GM06990 (cell line): ENCODE data around the gene ZNF407.

Experiments used
- DNase-seq: peaks from one replicate; pipeline ENCODE4 v3.0.0-alpha.2; 2011; ENCODE audit not compliant: insufficient read length; ENCODE audit errors: extremely low read depth
- H3K27me3 ChIP-seq: replicated peaks from 2 replicates; pipeline ENCODE4 v1.6.0; 2011; ENCODE audit warnings: low read length; ENCODE audit not compliant: control insufficient read depth, insufficient read depth
- H3K36me3 ChIP-seq: 2 replicates; pipeline ENCODE4 v1.5.1; 2011; ENCODE audit warnings: low read length; ENCODE audit not compliant: control insufficient read depth, insufficient read depth
- H3K4me3 ChIP-seq: replicated peaks from 2 replicates; pipeline ENCODE4 v1.5.1; 2011; ENCODE audit warnings: low read depth, mild to moderate bottlenecking, control low read depth, low read length
- TF ChIP-seq, protein P1 (sequence below): IDR thresholded peaks from 2 replicates; pipeline ENCODE4 v1.5.1; 2011; ENCODE audit warnings: low read length, control low read depth, mild to moderate bottlenecking, inconsistent platforms; ENCODE audit not compliant: insufficient read depth, poor library complexity, severe bottlenecking

Gene ZNF407

DNA sequence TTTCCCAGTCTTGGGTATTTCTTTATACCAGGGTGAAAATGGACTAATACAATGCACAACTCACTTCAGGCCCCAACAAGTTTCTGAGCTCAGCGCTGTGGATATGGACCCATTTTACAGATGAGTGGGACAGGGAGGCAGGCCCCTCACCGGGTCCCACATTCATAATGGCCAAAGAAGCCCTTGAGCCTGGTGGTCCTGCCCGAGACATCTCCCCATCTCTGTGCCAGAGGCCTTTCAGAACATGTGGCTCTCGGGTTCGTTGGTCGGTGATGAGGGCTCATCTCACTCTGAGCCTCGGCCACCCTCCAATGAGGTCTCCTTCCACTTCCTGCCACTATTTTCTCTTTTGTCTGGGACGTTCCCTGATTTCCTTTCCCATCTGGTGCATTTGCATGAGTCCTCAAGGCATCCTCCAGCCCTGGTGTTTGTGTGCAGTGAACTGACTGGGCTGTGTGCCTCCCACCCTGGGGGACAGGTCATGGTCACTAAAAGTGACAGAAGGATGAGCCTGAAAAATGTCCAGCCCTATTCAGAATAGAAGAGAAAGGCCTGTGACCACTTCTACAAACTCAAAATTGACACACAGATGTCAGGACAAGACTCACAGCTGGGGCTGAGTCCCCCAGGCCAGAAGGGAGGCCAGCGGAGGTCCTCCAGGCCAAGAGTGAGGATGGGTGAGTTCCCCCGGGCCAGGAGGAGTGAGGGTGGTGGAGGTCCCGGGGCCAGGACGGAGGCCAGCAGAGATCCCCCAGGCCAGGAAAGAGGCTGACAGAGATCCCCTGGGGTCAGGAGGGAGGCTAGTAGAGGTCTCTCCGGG is 476.7 kb downstream of the ZNF407 start:
- H3K4me3 ChIP-seq: no peak overlapping the region
- no peaks in the 10 kb centered on the region; the same call in 1 of the 2 replicates for H3K27me3 ChIP-seq
- TF ChIP-seq, protein P1, sequence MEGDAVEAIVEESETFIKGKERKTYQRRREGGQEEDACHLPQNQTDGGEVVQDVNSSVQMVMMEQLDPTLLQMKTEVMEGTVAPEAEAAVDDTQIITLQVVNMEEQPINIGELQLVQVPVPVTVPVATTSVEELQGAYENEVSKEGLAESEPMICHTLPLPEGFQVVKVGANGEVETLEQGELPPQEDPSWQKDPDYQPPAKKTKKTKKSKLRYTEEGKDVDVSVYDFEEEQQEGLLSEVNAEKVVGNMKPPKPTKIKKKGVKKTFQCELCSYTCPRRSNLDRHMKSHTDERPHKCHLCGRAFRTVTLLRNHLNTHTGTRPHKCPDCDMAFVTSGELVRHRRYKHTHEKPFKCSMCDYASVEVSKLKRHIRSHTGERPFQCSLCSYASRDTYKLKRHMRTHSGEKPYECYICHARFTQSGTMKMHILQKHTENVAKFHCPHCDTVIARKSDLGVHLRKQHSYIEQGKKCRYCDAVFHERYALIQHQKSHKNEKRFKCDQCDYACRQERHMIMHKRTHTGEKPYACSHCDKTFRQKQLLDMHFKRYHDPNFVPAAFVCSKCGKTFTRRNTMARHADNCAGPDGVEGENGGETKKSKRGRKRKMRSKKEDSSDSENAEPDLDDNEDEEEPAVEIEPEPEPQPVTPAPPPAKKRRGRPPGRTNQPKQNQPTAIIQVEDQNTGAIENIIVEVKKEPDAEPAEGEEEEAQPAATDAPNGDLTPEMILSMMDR: no peak
- H3K36me3 ChIP-seq: no peaks in the 10 kb centered on the region
- no peak for DNase-seq

DNA sequence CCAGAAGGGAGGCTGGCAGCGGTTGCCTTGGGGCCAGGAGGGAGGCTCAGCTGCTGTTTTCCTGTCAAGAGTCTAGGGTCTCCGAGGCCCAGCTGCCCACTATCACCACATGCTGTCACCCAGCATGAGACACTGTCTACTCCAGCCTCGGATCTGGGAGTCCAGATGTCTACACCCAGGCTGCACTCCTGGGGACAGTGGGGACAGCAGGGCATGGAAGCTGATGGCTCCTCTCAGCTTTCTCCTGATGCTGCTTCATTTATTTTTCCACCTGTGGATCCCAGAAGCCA is 477.3 kb downstream of the ZNF407 start:
- TF ChIP-seq, protein P1: no peak

DNA sequence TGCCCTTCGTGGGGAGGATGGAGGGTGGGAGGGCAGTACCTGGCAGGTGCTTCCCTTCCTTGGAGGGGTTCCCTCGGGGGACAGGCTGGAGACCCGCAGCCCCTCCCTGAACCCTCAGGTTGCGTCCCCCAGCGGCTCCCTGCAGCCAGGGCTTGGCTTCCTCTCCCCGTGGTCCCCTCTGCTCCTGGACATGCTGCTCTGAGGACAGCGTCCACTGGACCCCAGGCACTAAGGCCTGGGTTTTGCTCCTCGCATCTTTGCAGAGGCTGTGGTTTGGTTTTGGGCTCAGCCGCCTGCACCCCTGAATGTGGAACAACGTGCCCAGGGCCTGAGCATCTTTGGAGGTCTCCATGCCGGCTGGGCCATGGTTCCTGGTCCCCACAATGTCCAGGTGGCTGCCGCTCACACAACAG is 477.8 kb downstream of the ZNF407 start:
- H3K4me3 ChIP-seq: no peak overlapping the region
- no peaks in the 10 kb centered on the region for H3K36me3 ChIP-seq
- no peak for DNase-seq
- H3K27me3 ChIP-seq: no peaks in the 10 kb centered on the region; the same call in 1 of the 2 replicates
- TF ChIP-seq, protein P1: no peak

More for the DNA sequence above, 477.3 kb downstream of the ZNF407 start:
- DNase-seq: no peak
- H3K4me3 ChIP-seq: no peak overlapping the region
- no peaks in the 10 kb centered on the region for H3K36me3 ChIP-seq
- no peaks in the 10 kb centered on the region; the same call in 1 of the 2 replicates for H3K27me3 ChIP-seq

DNA sequence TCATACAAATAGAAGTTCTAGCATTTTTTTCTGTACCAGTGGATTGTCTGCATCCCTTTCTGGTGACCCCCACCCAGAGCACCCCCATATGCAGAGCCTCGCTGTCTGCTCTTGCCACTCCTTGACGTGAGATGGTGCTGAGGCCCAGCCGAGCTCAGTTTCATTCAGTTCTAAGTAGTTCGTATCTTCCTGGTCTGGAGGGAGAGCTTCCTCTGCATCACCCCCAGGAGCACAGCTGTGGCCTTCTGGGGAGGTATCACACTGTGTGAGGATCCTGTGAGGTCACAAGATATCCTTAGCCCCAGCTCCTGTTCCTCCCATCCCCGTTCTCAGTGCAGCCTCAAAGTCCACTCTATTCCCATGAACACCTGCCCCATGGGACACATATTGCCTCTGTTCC is 478.6 kb downstream of the ZNF407 start:
- Histone ChIP-seq H3K4me3 (no peak overlapping the region), H3K27me3 (no peaks in the 10 kb centered on the region; the same call in 1 of the 2 replicates), H3K36me3 (no peaks in the 10 kb centered on the region)
- DNase-seq: no peak
- TF ChIP-seq, protein P1: no peak

DNA sequence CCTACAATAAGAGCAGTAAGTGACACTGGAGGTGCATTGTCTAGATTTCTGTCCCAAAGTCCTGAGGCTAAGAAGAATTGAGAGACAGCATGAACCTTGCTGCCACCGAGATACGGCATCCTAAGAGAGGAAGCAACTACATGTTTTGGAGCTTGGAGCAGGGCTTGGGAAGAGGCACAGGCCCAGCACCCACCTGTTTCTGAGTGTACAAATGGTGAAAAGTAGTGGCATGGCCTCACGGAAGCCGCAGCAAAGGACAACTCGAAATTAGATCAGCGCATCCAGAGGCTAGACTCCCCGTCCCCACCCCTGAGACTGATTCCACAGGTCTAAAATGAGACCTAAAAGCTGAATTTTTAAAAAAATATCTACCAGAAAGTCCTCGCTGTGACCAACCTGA is 483.8 kb downstream of the ZNF407 start:
- DNase-seq: no peak
- TF ChIP-seq, protein P1: no peak
- H3K36me3 ChIP-seq: no peaks in the 10 kb centered on the region
- no peak overlapping the region for H3K4me3 ChIP-seq
- no peaks in the 10 kb centered on the region for H3K27me3 ChIP-seq
